K562 (cell line): Measurements from ENCODE around the gene SPIC. TPM values are rescaled to one million over a fixed set of nuclear protein-coding genes. Genes with fewer than 3 reads are reported as not detected.

Experiments used
- ATAC-seq: fragments of 200-7000 bp; cut with Tn5 transposase; 3 replicates; pipeline ENCODE4 v1.9.1; 2020; ENCODE audit warnings: moderate library complexity
- BruUV-seq: library from RNA; stranded (reverse); fragments of 400-500 nt; replicated peaks from 2 replicates; lab custom pipeline; 2021; lab: Mats Ljungman, UMichigan
- CTCF ChIA-PET: fragments of 300-600 bp; formaldehyde crosslinking; extraction: SDS; loops from one replicate; lab custom pipeline; 2021; ENCODE audit warnings: low intra/inter-chr PET ratio; lab: Yijun Ruan, JAX
- POLR2A ChIA-PET: fragments of 300-600, 350-650 bp; sonication (Branson Sonifier 250); formaldehyde crosslinking; extraction: SDS; loops from one replicate; lab custom pipeline; 2021; ENCODE audit warnings: antibody characterized with exemption, inconsistent platforms; lab: Yijun Ruan, JAX
- DNase-seq, 4 experiments: peaks; one replicate each; pipeline versions ENCODE4 v3.0.0 to v3.0.0-alpha.2; 2011 to 2018; ENCODE audit warnings: low spot score in 3 of 4, mixed read lengths in 3 of 4; ENCODE audit errors: extremely low read depth in 1 of 4
- FAIRE-seq: peaks from 2 replicates; lab custom pipeline; 2011; peaks lifted over from hg19 to GRCh38; lab: Jason Lieb, UNC
- H2AFZ ChIP-seq: 2 replicates; pipeline ENCODE4 v1.6.0; 2011; ENCODE audit warnings: low read depth, low read length, control low read depth, inconsistent platforms
- H3K27ac ChIP-seq: fragments of 200-600 bp; 3 replicates; pipeline ENCODE4 v1.8.0; 2011; ENCODE audit warnings: low read depth, mild to moderate bottlenecking, control low read depth, inconsistent platforms, low read length, moderate library complexity, mixed read lengths; ENCODE audit errors: extremely low read depth
- H3K27me3 ChIP-seq, 2 experiments: fragments of 300-600 bp in 1 of 2; 2 replicates in 1 of 2; 3 replicates in 1 of 2; pipeline versions ENCODE4 v1.6.0 to v1.8.0; 2011; ENCODE audit warnings: inconsistent platforms in 2 of 2, low read length in 2 of 2, mild to moderate bottlenecking in 1 of 2, mixed read lengths in 1 of 2, moderate library complexity in 1 of 2; ENCODE audit not compliant: control insufficient read depth in 2 of 2, insufficient read depth in 2 of 2
- H3K36me3 ChIP-seq: fragments of 300-600 bp; 3 replicates; pipeline ENCODE4 v1.8.0; 2011; ENCODE audit warnings: mild to moderate bottlenecking, low read length, inconsistent platforms; ENCODE audit not compliant: control insufficient read depth, insufficient read depth
- H3K4me1 ChIP-seq, 2 experiments: fragments of 200-600 bp in 1 of 2; replicated peaks in 1 of 2; 2 replicates in 1 of 2; 3 replicates in 1 of 2; pipeline versions ENCODE4 v1.5.1 to v1.8.0; 2011; ENCODE audit warnings: inconsistent platforms in 2 of 2, low read length in 2 of 2, mild to moderate bottlenecking in 1 of 2, mixed read lengths in 1 of 2, moderate library complexity in 1 of 2; ENCODE audit not compliant: control insufficient read depth in 2 of 2, insufficient read depth in 2 of 2
- H3K4me2 ChIP-seq: 2 replicates; pipeline ENCODE4 v1.6.1; 2011; ENCODE audit warnings: low read length, control low read depth, inconsistent platforms, mixed read lengths; ENCODE audit not compliant: insufficient read depth
- H3K4me3 ChIP-seq: fragments of 200-600 bp; sonication (generic), shearing (Covaris generic); 2 replicates; pipeline ENCODE4 v1.5.1; 2016; ENCODE audit warnings: control low read depth, inconsistent platforms
- H3K79me2 ChIP-seq: fragments of 200-600 bp; 3 replicates; pipeline ENCODE4 v1.8.0; 2011; ENCODE audit warnings: low read length, inconsistent platforms; ENCODE audit not compliant: control insufficient read depth, insufficient read depth
- H3K9ac ChIP-seq, 2 experiments: 2 replicates each; pipeline versions ENCODE4 v1.6.0 to v1.6.1; 2011; ENCODE audit warnings: low read depth in 2 of 2, low read length in 2 of 2, control low read depth in 1 of 2, inconsistent platforms in 1 of 2, mild to moderate bottlenecking in 1 of 2, mixed read lengths in 1 of 2; ENCODE audit not compliant: insufficient read depth in 1 of 2
- H3K9me1 ChIP-seq: one replicate; pipeline ENCODE4 v1.6.0; 2011; ENCODE audit warnings: inconsistent platforms, mild to moderate bottlenecking, low read length, moderate library complexity; ENCODE audit not compliant: control insufficient read depth, insufficient read depth
- H3K9me3 ChIP-seq: replicated peaks from 2 replicates; pipeline ENCODE4 v1.5.1; 2011; ENCODE audit warnings: low read depth, low read length, inconsistent platforms; ENCODE audit not compliant: control insufficient read depth, insufficient read depth
- H4K20me1 ChIP-seq: replicated peaks from 2 replicates; pipeline ENCODE4 v1.6.1; 2011; ENCODE audit warnings: low read length, inconsistent platforms, mixed read lengths; ENCODE audit not compliant: control insufficient read depth, insufficient read depth
- BRF1 ChIP-seq: IDR thresholded peaks from 3 replicates; pipeline ENCODE4 v1.6.1; 2011; ENCODE audit warnings: borderline replicate concordance, mild to moderate bottlenecking; ENCODE audit not compliant: insufficient read length; ENCODE audit errors: extremely low read depth
- CBX1 ChIP-seq: sonication (generic); IDR thresholded peaks from 2 replicates; pipeline ENCODE4 v1.6.1; 2016; ENCODE audit warnings: antibody characterized with exemption, low read depth, mild to moderate bottlenecking
- E2F5 ChIP-seq: sonication (generic); formaldehyde crosslinking; IDR thresholded peaks from 2 replicates; pipeline ENCODE4 v1.8.0; 2022; ENCODE audit warnings: mild to moderate bottlenecking, missing genetic modification reagents
- KLF10 ChIP-seq: fragments of 250-450 bp; sonication (Bioruptor Pico); IDR thresholded peaks from 2 replicates; pipeline ENCODE4 v1.6.1; 2021; ENCODE audit warnings: matching md5 sums
- MTA3 ChIP-seq: fragments of 450-650 bp; formaldehyde crosslinking; IDR thresholded peaks from 2 replicates; pipeline ENCODE4 v1.6.1; 2017; ENCODE audit warnings: mild to moderate bottlenecking, borderline replicate concordance
- RUNX1 ChIP-seq: sonication (generic); IDR thresholded peaks from 2 replicates; pipeline ENCODE4 v1.6.1; 2016; ENCODE audit warnings: antibody characterized with exemption, low read depth
- TAF7 ChIP-seq: fragments of 450-650 bp; IDR thresholded peaks from 2 replicates; pipeline ENCODE4 v1.6.1; 2016; ENCODE audit warnings: missing genetic modification characterization, missing compliant biosample characterization
- ZBTB8A ChIP-seq: fragments of 450-650 bp; IDR thresholded peaks from 2 replicates; pipeline ENCODE4 v1.6.1; 2018; ENCODE audit warnings: mild to moderate bottlenecking, moderate library complexity; ENCODE audit not compliant: partially characterized antibody
- ZKSCAN1 ChIP-seq: fragments of 150-350 bp; IDR thresholded peaks from 2 replicates; pipeline ENCODE4 v1.6.1; 2016; ENCODE audit warnings: low read depth, low read length
- ZNF143 ChIP-seq: sonication (generic); formaldehyde crosslinking; IDR thresholded peaks from 2 replicates; pipeline ENCODE4 v1.9.0; 2022; ENCODE audit warnings: mild to moderate bottlenecking, missing genetic modification reagents
- ZNF740 ChIP-seq, 3 experiments: fragments of 200-800 bp in 1 of 3; sonication (Bioruptor generic) in 1 of 3; sonication (generic) in 1 of 3; formaldehyde crosslinking in 1 of 3; IDR thresholded peaks; 2 replicates each; pipeline versions ENCODE4 v1.6.1 to v1.8.0; 2016 to 2022; ENCODE audit warnings: mild to moderate bottlenecking in 2 of 3, missing compliant biosample characterization in 2 of 3, missing genetic modification characterization in 2 of 3, missing genetic modification reagents in 1 of 3
- ZNF766 ChIP-seq: fragments of 200-800 bp; sonication (Bioruptor generic); conservative IDR thresholded peaks from 2 replicates; pipeline ENCODE4 v1.6.1; 2016; ENCODE audit warnings: missing genetic modification characterization, missing compliant biosample characterization
- WGBS: fragments of 100-300 bp; shearing (Covaris generic); methylation state at CpG from one replicate; pipeline ENCODE4 v1.1.6; 2016; ENCODE audit warnings: low coverage, mixed read lengths; ENCODE audit not compliant: insufficient coverage; ENCODE audit errors: missing lambda C conversion rate; 5-methylcytosine and 5-hydroxymethylcytosine counted together
- in situ Hi-C: fragments of 300-500 bp; cut with MboI; formaldehyde crosslinking; loops from 4 replicates; pipeline ENCODE4 v1.15.0; 2018; ENCODE audit warnings: inconsistent platforms, mixed read lengths
- intact Hi-C: fragments of 100-400 bp; cut with micrococcal nuclease; formaldehyde crosslinking; loops from 2 replicates; pipeline ENCODE4 v1.14.2; 2022
- polyA plus RNA-seq, 8 experiments: library from polyadenylated mRNA; depleted of rRNA in 4 of 8; stranded (reverse) in 5 of 8; unstranded in 3 of 8; fragments of >200 nt; fragmentation: Nextera tagmentation in 2 of 8; fragmentation: Illumina TruSeq in 1 of 8; extraction: Ambion mirVana in 2 of 8; extraction: Trizol in 1 of 8; gene quantifications; 2 replicates each; pipeline versions ENCODE4 v1.2.1 to v1.2.3, GENCODE V29; 2011 to 2014; ENCODE audit warnings: inconsistent platforms in 1 of 8, missing spikeins in 1 of 8
- total RNA-seq, 7 experiments: library from RNA; depleted of rRNA in 6 of 7; stranded (reverse); fragments of >200 nt in 6 of 7; fragmentation: Illumina TruSeq in 2 of 7; extraction: Trizol in 2 of 7; gene quantifications; 2 replicates each; pipeline versions ENCODE4 v1.2.1 to v1.2.3, GENCODE V29; 2011 to 2021; ENCODE audit warnings: low replicate concordance in 1 of 7
- TF ChIP-seq, protein P1 (sequence below): sonication (generic); formaldehyde crosslinking; IDR thresholded peaks from 2 replicates; pipeline ENCODE4 v1.8.1; 2023; ENCODE audit warnings: mild to moderate bottlenecking, missing genetic modification reagents
- TF ChIP-seq, protein P2 (sequence below): sonication (generic); formaldehyde crosslinking; IDR thresholded peaks from 2 replicates; pipeline ENCODE4 v1.5.0; 2020; ENCODE audit warnings: missing genetic modification reagents
- TF ChIP-seq, protein P3 (sequence below): fragments of 250-450 bp; sonication (Bioruptor Pico); IDR thresholded peaks from 2 replicates; pipeline ENCODE4 v1.5.0; 2021; ENCODE audit warnings: mild to moderate bottlenecking, borderline replicate concordance

The SPIC gene
- total and polyA plus RNA-seq, 9 of the 15 experiments (the other 6 are each of a cell fraction or from before 2014, with no cell fraction given) = not detected

DNA sequence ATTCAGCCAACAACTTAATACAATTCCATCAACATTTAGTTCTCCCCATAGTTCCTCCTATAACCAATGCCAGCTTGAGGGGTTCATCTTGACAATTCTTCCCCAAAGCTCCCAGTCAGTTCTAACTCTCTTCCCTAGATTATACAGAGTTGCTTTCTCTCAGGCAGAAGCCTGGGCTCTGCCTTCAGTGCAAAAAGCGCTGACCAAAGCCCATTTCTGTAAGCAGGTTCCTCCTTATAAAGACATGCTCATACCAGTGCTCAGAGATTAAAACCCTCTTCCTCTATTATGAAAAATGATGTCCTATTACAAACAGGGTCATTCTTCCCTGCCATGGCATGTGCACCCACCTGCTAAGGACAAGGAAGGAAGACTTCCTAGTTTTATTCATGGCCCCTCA lies 16.2 kb downstream of the SPIC start:
- ATAC-seq (no peak), DNase-seq (no peak), FAIRE-seq (no peak)
- intact Hi-C loops (loop anchor here (10.0 kb wide), 1 partner anchor 263 kb away; no protein-coding TSS in a partner anchor), in situ Hi-C loops (no loop called here)
- no peaks in the 10 kb centered on the region for H4K20me1 ChIP-seq
- CTCF ChIA-PET = no interaction called here
- H3K27ac ChIP-seq = no peak overlapping the region
- H3K27me3 ChIP-seq = peaks cover 0 to 9% of the 10 kb centered on the region in 2 experiments; a peak in 2 of 5 replicates
- H3K4me1 ChIP-seq = no peaks in the 10 kb centered on the region
- no peaks in the 10 kb centered on the region for H3K9me1 ChIP-seq
- no peak overlapping the region for H3K4me2 ChIP-seq
- no TSS peak for BruUV-seq
- H3K9me3 ChIP-seq = no peaks in the 10 kb centered on the region
- WGBS = 0% methylated on average over 1 of the region's 1 CpG
- TF ChIP-seq ZNF143 (no peak), RUNX1 (no peak), E2F5 (CRISPR knock-in tag) (no peak), ZBTB8A (no peak), CBX1 (no peak), BRF1 (no peak), ZNF766 (CRISPR knock-in tag) (no peak), ZNF740 (CRISPR knock-in tag; IDR thresholded peaks at IDR 0.05) (no peak), ZNF740 (tag; IDR thresholded peaks at IDR 0.05) (no peak), TAF7 (tag) (no peak), KLF10 (CRISPR knock-in tag) (no peak), MTA3 (no peak), ZKSCAN1 (no peak)
- TF ChIP-seq, protein P1, sequence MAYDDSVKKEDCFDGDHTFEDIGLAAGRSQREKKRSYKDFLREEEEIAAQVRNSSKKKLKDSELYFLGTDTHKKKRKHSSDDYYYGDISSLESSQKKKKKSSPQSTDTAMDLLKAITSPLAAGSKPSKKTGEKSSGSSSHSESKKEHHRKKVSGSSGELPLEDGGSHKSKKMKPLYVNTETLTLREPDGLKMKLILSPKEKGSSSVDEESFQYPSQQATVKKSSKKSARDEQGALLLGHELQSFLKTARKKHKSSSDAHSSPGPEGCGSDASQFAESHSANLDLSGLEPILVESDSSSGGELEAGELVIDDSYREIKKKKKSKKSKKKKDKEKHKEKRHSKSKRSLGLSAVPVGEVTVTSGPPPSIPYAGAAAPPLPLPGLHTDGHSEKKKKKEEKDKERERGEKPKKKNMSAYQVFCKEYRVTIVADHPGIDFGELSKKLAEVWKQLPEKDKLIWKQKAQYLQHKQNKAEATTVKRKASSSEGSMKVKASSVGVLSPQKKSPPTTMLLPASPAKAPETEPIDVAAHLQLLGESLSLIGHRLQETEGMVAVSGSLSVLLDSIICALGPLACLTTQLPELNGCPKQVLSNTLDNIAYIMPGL (CRISPR knock-in tag) = no peak
- TF ChIP-seq, protein P2, sequence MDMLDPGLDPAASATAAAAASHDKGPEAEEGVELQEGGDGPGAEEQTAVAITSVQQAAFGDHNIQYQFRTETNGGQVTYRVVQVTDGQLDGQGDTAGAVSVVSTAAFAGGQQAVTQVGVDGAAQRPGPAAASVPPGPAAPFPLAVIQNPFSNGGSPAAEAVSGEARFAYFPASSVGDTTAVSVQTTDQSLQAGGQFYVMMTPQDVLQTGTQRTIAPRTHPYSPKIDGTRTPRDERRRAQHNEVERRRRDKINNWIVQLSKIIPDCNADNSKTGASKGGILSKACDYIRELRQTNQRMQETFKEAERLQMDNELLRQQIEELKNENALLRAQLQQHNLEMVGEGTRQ = no peak
- TF ChIP-seq, protein P3, sequence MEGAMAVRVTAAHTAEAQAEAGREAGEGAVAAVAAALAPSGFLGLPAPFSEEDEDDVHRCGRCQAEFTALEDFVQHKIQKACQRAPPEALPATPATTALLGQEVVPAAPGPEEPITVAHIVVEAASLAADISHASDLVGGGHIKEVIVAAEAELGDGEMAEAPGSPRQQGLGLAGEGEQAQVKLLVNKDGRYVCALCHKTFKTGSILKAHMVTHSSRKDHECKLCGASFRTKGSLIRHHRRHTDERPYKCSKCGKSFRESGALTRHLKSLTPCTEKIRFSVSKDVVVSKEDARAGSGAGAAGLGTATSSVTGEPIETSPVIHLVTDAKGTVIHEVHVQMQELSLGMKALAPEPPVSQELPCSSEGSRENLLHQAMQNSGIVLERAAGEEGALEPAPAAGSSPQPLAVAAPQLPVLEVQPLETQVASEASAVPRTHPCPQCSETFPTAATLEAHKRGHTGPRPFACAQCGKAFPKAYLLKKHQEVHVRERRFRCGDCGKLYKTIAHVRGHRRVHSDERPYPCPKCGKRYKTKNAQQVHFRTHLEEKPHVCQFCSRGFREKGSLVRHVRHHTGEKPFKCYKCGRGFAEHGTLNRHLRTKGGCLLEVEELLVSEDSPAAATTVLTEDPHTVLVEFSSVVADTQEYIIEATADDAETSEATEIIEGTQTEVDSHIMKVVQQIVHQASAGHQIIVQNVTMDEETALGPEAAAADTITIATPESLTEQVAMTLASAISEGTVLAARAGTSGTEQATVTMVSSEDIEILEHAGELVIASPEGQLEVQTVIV (CRISPR knock-in tag) = no peak
- H3K4me3 ChIP-seq = no peak overlapping the region
- H3K9ac ChIP-seq = no peak overlapping the region
- POLR2A ChIA-PET = interaction anchor here (0.6 kb wide), 1 partner anchor 779 kb away, joined by 3 read pairs; no protein-coding TSS in a partner anchor
- no peaks in the 10 kb centered on the region for H3K79me2 ChIP-seq
- H3K36me3 ChIP-seq = no peaks in the 10 kb centered on the region
- no peak overlapping the region for H2AFZ ChIP-seq
